HepG2 (cell line): ENCODE measurements around the gene MKRN2OS. TPM values are rescaled to one million over a fixed set of nuclear protein-coding genes. Genes with fewer than 3 reads are reported as not detected.

Experiments used
- AKAP8 ChIP-seq: sonication (generic); formaldehyde crosslinking; IDR thresholded peaks from 2 replicates; pipeline ENCODE4 v1.5.1; 2020; ENCODE audit warnings: mild to moderate bottlenecking, missing genetic modification reagents
- ARNTL ChIP-seq: sonication (generic); formaldehyde crosslinking; IDR thresholded peaks from 2 replicates; pipeline ENCODE4 v1.4.0; 2020; ENCODE audit warnings: mild to moderate bottlenecking, missing genetic modification reagents
- CHCHD3 ChIP-seq: sonication (generic); formaldehyde crosslinking; IDR thresholded peaks from 2 replicates; pipeline ENCODE4 v1.8.0; 2022; ENCODE audit warnings: mild to moderate bottlenecking, missing genetic modification reagents, moderate library complexity
- E2F5 ChIP-seq: sonication (generic); formaldehyde crosslinking; conservative IDR thresholded peaks from 2 replicates; pipeline ENCODE4 v1.4.0; 2020; ENCODE audit warnings: missing genetic modification reagents
- HOXA5 ChIP-seq: sonication (generic); formaldehyde crosslinking; IDR thresholded peaks from 2 replicates; pipeline ENCODE4 v1.4.0; 2020; ENCODE audit warnings: missing genetic modification reagents
- IRF2 ChIP-seq: IDR thresholded peaks from 2 replicates; pipeline ENCODE4 v1.6.1; 2018; ENCODE audit warnings: missing genetic modification reagents, missing compliant biosample characterization
- MLX ChIP-seq: IDR thresholded peaks from 2 replicates; pipeline ENCODE4 v1.6.1; 2016
- MZF1 ChIP-seq: sonication (generic); formaldehyde crosslinking; IDR thresholded peaks from 2 replicates; pipeline ENCODE4 v1.8.1; 2023; ENCODE audit warnings: mild to moderate bottlenecking, missing genetic modification reagents, borderline replicate concordance
- SKI ChIP-seq: fragments of 450-650 bp; IDR thresholded peaks from one replicate; pipeline ENCODE4 v1.6.1; 2018; ENCODE audit warnings: mild to moderate bottlenecking; ENCODE audit not compliant: partially characterized antibody
- SOX13 ChIP-seq, 3 experiments: fragments of 450-650 bp in 1 of 3; sonication (generic) in 1 of 3; formaldehyde crosslinking in 1 of 3; IDR thresholded peaks in 2 of 3; conservative IDR thresholded peaks in 1 of 3; 2 replicates each; pipeline versions ENCODE4 v1.5.0 to v1.6.1; 2016 to 2020; ENCODE audit warnings: antibody characterized with exemption in 1 of 3, mild to moderate bottlenecking in 1 of 3, missing compliant biosample characterization in 1 of 3, missing genetic modification reagents in 1 of 3, moderate library complexity in 1 of 3
- SP5 ChIP-seq: IDR thresholded peaks from 2 replicates; pipeline ENCODE4 v1.6.1; 2016; ENCODE audit warnings: low read depth, borderline replicate concordance
- TBL1XR1 ChIP-seq: fragments of 150-350 bp; IDR thresholded peaks from 2 replicates; pipeline ENCODE4 v1.6.1; 2014; ENCODE audit warnings: borderline replicate concordance, low read length; ENCODE audit not compliant: partially characterized antibody
- ZBTB20 ChIP-seq: sonication (generic); formaldehyde crosslinking; IDR thresholded peaks from 2 replicates; pipeline ENCODE4 v1.8.1; 2023; ENCODE audit warnings: missing genetic modification reagents, low read depth, mild to moderate bottlenecking, borderline replicate concordance
- ZFP1 ChIP-seq: IDR thresholded peaks from 2 replicates; pipeline ENCODE4 v1.6.1; 2016
- ZNF138 ChIP-seq: sonication (generic); formaldehyde crosslinking; IDR thresholded peaks from 2 replicates; pipeline ENCODE4 v1.5.0; 2020; ENCODE audit warnings: mild to moderate bottlenecking, low read depth, missing genetic modification reagents
- ZNF292 ChIP-seq: sonication (generic); formaldehyde crosslinking; IDR thresholded peaks from 2 replicates; pipeline ENCODE4 v1.8.1; 2022; ENCODE audit warnings: mild to moderate bottlenecking, low read depth, missing genetic modification reagents, borderline replicate concordance
- polyA plus RNA-seq, 8 experiments: library from polyadenylated mRNA; depleted of rRNA in 3 of 8; stranded (reverse) in 7 of 8; unstranded in 1 of 8; fragments of >200 nt; fragmentation: Illumina TruSeq in 4 of 8; extraction: Trizol in 4 of 8; gene quantifications; 2 replicates each; pipeline versions ENCODE4 v1.2.1 to v1.2.3, GENCODE V29; 2011 to 2016; ENCODE audit warnings: low read depth in 4 of 8, missing spikeins in 1 of 8, mixed read lengths in 1 of 8; ENCODE audit not compliant: insufficient read depth in 1 of 8
- total RNA-seq, 5 experiments: library from RNA; depleted of rRNA; stranded (reverse); fragments of >200 nt; fragmentation: Illumina TruSeq; extraction: Trizol; gene quantifications; 2 replicates each; pipeline ENCODE4 v1.2.3, GENCODE V29; 2016; ENCODE audit warnings: low read depth in 1 of 5
- TF ChIP-seq, protein P1 (sequence below): sonication (generic); formaldehyde crosslinking; IDR thresholded peaks from 2 replicates; pipeline ENCODE4 v1.8.1; 2023; ENCODE audit warnings: mild to moderate bottlenecking, missing genetic modification reagents, borderline replicate concordance
- TF ChIP-seq, protein P2 (sequence below): sonication (generic); formaldehyde crosslinking; IDR thresholded peaks from 2 replicates; pipeline ENCODE4 v1.4.0; 2020; ENCODE audit warnings: missing genetic modification reagents; ENCODE audit errors: not compliant biosample characterization
- TF ChIP-seq, protein P3 (sequence below): sonication (generic); formaldehyde crosslinking; IDR thresholded peaks from 2 replicates; pipeline ENCODE4 v1.8.1; 2023; ENCODE audit warnings: missing genetic modification reagents, inconsistent platforms, borderline replicate concordance
- TF ChIP-seq, protein P4 (sequence below): sonication (generic); formaldehyde crosslinking; IDR thresholded peaks from 2 replicates; pipeline ENCODE4 v1.5.1; 2020; ENCODE audit warnings: mild to moderate bottlenecking, missing genetic modification reagents, borderline replicate concordance

Gene MKRN2OS
- total and polyA plus RNA-seq, 2 of the 13 experiments (the other 11 are each of a cell fraction or from before 2014, with no cell fraction given) = not detected

DNA sequence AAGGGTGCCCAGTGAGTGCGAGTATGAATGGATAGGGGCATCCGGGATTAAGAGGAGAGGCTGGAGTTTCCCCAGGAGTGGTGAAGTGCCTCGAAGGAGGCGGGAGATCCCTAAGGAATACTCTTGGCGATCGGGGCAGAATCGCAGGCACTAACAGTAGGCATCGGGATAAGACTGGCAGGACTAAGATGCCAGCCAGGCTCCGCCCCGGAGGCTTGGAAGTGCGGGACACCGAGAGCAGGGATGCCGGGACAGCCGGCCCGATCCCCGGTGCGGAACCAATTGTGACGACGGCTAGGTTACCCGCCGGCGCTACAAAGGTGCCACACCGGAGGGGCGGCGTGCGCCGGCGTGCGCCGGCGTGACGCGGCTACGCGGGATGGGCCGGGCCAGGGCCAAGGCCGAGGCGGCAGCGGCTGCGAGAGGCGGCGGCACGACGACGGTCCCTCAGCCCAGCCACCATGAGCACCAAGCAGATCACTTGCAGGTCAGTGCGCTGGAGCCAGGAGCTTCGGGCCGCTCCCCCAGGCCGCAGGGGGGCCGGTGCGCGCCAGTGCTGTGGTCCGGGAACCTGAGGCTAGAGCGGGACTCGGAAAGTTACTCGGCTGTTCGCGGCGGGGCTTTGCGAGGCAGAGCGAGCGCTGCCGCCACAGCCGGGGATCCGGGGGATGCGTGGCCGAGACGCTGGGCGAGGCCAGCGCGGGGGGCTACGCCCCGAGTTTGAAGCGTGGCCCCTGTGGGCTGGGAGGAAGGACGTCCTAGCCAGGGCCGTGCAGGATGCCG lies 11.6 kb upstream of the MKRN2OS start, which contains the start of gene MKRN2 (continued):
- TF ChIP-seq SKI (peak; percentile 62), ZNF292 (0 out of 2 replicates have a peak, but pooled peaks have one; percentile 13), TBL1XR1 (peak; percentile 39), HOXA5 (CRISPR knock-in tag) (peak; percentile 78), MZF1 (CRISPR knock-in tag) (0 out of 2 replicates have a peak, but pooled peaks have one; percentile 73), AKAP8 (no peak), ZBTB20 (CRISPR knock-in tag) (no peak; the same call in 1 of the 2 replicates), MLX (CRISPR knock-in tag) (no peak), SOX13 (IDR thresholded peaks at IDR 0.05) (peak; percentile 25; the same call in 1 of the 2 replicates), SOX13 (CRISPR knock-in tag; conservative IDR thresholded peaks at IDR 0.05 in 1 of 2, IDR thresholded peaks at IDR 0.05 in 1 of 2) (peak in 1 of 2 experiments; percentile 39; a peak in 1 of 4 replicates), E2F5 (CRISPR knock-in tag) (no peak; the same call in 1 of the 2 replicates), ZNF138 (CRISPR knock-in tag) (no peak), CHCHD3 (CRISPR knock-in tag) (0 out of 2 replicates have a peak, but pooled peaks have one; percentile 35), ZFP1 (peak; percentile 35; the same call in 1 of the 2 replicates), SP5 (CRISPR knock-in tag) (no peak), IRF2 (peak; percentile 91), ARNTL (CRISPR knock-in tag) (peak; percentile 27; the same call in 1 of the 2 replicates)
- TF ChIP-seq, protein P1, sequence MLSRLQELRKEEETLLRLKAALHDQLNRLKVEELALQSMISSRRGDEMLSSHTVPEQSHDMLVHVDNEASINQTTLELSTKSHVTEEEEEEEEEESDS (CRISPR knock-in tag) = no peak
- TF ChIP-seq, protein P2, sequence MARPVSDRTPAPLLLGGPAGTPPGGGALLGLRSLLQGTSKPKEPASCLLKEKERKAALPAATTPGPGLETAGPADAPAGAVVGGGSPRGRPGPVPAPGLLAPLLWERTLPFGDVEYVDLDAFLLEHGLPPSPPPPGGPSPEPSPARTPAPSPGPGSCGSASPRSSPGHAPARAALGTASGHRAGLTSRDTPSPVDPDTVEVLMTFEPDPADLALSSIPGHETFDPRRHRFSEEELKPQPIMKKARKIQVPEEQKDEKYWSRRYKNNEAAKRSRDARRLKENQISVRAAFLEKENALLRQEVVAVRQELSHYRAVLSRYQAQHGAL = no peak
- TF ChIP-seq, protein P3, sequence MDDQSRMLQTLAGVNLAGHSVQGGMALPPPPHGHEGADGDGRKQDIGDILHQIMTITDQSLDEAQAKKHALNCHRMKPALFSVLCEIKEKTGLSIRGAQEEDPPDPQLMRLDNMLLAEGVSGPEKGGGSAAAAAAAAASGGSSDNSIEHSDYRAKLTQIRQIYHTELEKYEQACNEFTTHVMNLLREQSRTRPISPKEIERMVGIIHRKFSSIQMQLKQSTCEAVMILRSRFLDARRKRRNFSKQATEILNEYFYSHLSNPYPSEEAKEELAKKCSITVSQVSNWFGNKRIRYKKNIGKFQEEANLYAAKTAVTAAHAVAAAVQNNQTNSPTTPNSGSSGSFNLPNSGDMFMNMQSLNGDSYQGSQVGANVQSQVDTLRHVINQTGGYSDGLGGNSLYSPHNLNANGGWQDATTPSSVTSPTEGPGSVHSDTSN = no peak
- TF ChIP-seq, protein P4, sequence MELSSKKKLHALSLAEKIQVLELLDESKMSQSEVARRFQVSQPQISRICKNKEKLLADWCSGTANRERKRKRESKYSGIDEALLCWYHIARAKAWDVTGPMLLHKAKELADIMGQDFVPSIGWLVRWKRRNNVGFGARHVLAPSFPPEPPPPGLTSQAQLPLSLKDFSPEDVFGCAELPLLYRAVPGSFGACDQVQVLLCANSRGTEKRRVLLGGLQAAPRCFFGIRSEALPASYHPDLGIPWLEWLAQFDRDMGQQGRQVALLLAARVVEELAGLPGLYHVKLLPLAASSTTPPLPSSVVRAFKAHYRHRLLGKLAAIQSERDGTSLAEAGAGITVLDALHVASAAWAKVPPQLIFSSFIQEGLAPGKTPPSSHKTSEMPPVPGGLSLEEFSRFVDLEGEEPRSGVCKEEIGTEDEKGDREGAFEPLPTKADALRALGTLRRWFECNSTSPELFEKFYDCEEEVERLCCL (CRISPR knock-in tag) = no peak
